ENCODE measurements around the gene LRRFIP2.

- TF ChIP-seq, protein P1, sequence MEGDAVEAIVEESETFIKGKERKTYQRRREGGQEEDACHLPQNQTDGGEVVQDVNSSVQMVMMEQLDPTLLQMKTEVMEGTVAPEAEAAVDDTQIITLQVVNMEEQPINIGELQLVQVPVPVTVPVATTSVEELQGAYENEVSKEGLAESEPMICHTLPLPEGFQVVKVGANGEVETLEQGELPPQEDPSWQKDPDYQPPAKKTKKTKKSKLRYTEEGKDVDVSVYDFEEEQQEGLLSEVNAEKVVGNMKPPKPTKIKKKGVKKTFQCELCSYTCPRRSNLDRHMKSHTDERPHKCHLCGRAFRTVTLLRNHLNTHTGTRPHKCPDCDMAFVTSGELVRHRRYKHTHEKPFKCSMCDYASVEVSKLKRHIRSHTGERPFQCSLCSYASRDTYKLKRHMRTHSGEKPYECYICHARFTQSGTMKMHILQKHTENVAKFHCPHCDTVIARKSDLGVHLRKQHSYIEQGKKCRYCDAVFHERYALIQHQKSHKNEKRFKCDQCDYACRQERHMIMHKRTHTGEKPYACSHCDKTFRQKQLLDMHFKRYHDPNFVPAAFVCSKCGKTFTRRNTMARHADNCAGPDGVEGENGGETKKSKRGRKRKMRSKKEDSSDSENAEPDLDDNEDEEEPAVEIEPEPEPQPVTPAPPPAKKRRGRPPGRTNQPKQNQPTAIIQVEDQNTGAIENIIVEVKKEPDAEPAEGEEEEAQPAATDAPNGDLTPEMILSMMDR (conservative IDR thresholded peaks at IDR 0.05 in 1 of 2, IDR thresholded peaks at IDR 0.05 in 1 of 2; ENCODE audit: extremely low read depth in 1 of 2, insufficient read depth in 1 of 2, low read depth in 1 of 2, low read length in 2 of 2) = no peak
- TF ChIP-seq EZH2 (IDR thresholded peaks at IDR 0.05; ENCODE audit: borderline replicate concordance, low read length) = no peak
Observed at GRCh38 chr3:37194533-37194932, 20.2 kb upstream of the LRRFIP2 start.

Measured in mammary epithelial cell (primary cell).